HG03108 (cell line): ENCODE results near the gene WNT3A.

Experiments
- ATAC-seq: cut with Tn5 transposase; IDR thresholded peaks from one replicate; pipeline ENCODE4 v1.9.1; 2021; ENCODE audit warnings: moderate library complexity; ENCODE audit not compliant: unreplicated experiment

The WNT3A gene

GRCh38 chr1:228047183-228047466 is 40.3 kb downstream of the WNT3A start:
- ATAC-seq: no peak

- ATAC-seq: no peak
Measured at GRCh38 chr1:228048120-228048519, 41.3 kb downstream of the WNT3A start.

- no peak for ATAC-seq
Measured at GRCh38 chr1:228048659-228049298, 42.0 kb downstream of the WNT3A start.

GRCh38 chr1:228050571-228051231 is 43.9 kb downstream of the WNT3A start:
- no peak for ATAC-seq

GRCh38 chr1:228058172-228058948 is 51.6 kb downstream of the WNT3A start:
- ATAC-seq: no peak

- ATAC-seq: no peak
Measured at GRCh38 chr1:228058949-228059633, 52.3 kb downstream of the WNT3A start.

- ATAC-seq: no peak
Measured at GRCh38 chr1:228059634-228060457, 53.0 kb downstream of the WNT3A start.

- no peak for ATAC-seq
Measured at GRCh38 chr1:228060458-228061190, 53.8 kb downstream of the WNT3A start.

- no peak for ATAC-seq
Measured at GRCh38 chr1:228061411-228062084, 54.8 kb downstream of the WNT3A start.

GRCh38 chr1:228062085-228062791 is 55.4 kb downstream of the WNT3A start:
- no peak for ATAC-seq

- no peak for ATAC-seq
Measured at GRCh38 chr1:228062812-228063211, 56.0 kb downstream of the WNT3A start.

- ATAC-seq: no peak
Measured at GRCh38 chr1:228063251-228064191, 56.7 kb downstream of the WNT3A start.

GRCh38 chr1:228064296-228064695 is 57.5 kb downstream of the WNT3A start:
- ATAC-seq: no peak

GRCh38 chr1:228064741-228065542 is 58.1 kb downstream of the WNT3A start:
- no peak for ATAC-seq

- no peak for ATAC-seq
Measured at GRCh38 chr1:228065543-228066347, 58.9 kb downstream of the WNT3A start.

- ATAC-seq: no peak
Measured at GRCh38 chr1:228066416-228066815, 59.6 kb downstream of the WNT3A start.
